GM18502 (cell line): ENCODE data around the gene CRHR2.

Experiments
- ATAC-seq: cut with Tn5 transposase; IDR thresholded peaks from one replicate; pipeline ENCODE4 v1.9.1; 2021; ENCODE audit warnings: mild to moderate bottlenecking; ENCODE audit not compliant: unreplicated experiment, poor library complexity

Gene CRHR2

DNA sequence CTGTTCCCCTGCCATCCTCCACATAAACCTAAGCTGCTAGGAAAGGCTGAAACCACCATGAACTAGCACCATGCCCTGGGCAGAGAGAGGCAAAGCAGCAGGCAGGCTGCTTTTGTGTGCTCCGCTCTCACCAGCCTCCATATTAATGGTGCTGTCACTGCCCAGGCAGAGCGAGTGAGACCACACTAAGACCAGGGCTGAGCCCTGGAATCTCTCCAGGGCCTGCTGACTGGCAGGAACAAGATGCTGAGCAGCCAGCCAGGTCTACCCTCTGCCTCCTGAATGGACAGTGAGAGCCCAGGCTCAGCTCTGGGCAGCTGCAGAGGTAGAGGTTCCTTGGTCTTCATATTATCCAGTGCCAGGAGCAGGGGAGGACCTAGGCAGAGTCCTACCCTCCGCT lies 1.6 kb upstream of the CRHR2 start:
- ATAC-seq, result no peak

- ATAC-seq, result no peak
Measured at GRCh38 chr7:30683306-30683705, 1.1 kb upstream of the CRHR2 start.

DNA sequence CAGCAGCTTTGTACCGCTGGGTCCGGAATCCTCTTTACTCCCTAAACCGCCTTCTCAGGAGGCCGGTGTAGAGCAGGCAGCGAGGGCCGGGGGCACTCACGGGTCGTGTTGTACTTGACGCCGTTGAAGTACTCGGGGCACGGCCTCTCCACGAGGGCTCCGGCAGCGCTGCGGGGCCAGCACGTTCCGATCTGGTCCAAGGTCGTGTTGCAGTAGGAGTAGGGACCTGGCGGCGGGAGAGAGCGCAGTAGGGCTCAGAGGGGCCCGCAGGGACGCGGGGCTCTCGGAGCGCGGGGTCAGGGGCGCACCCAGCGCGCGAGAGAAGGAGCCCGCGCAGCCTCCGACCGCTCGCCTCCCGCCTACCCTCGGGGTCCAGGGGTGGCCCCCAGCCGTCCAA lies 443 bp downstream of the CRHR2 start:
- ATAC-seq, result no peak

- no peak for ATAC-seq
Measured at GRCh38 chr7:30681331-30681797, 892 bp downstream of the CRHR2 start.

- no peak for ATAC-seq
Measured at GRCh38 chr7:30679664-30680063, 2.6 kb downstream of the CRHR2 start.

DNA sequence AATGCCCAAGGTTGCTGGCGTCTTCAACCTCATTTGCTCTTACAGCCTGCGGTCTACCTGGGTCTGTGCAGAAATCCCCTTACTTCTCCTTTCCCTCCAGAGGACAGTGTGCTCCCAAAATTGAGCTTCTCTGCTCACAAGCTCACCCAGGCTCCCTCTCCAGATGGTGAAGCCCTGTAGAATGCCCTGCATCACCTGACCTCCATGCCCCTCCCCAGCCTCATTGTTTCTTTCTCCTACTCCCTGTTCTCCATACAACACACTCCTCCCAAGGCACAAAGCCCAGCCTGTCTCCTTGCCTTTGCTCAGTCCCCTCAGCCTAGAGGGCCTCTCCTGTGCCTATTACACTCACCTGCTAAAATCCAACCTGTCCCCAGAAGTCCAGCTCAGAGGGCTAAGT lies 3.5 kb downstream of the CRHR2 start:
- ATAC-seq, result no peak

GRCh38 chr7:30674876-30675275 lies 7.4 kb downstream of the CRHR2 start:
- ATAC-seq, result no peak

GRCh38 chr7:30674420-30674819 lies 7.8 kb downstream of the CRHR2 start:
- ATAC-seq, result no peak

- ATAC-seq, result no peak
Measured at GRCh38 chr7:30671793-30672465, 10.3 kb downstream of the CRHR2 start.

DNA sequence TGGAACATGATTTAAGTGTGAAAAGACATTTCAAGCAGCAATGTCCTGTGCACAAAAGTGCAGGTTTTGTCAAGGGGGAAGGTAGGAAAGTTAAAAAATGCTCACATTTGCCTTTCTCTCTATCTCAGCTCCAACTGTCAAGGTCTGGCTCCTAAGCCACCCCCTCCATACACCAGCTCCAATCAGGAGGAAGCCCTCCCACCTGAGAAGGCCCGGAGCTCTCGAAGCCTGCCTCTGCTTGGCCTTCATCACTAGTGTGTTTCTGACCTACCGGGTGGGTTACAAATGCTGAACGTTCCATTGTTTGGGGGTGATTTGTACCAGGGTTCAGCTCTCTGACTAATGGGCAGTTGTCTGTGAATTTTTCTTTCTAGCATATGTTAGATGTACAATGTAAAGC lies 14.2 kb downstream of the CRHR2 start:
- ATAC-seq, result no peak

GRCh38 chr7:30667172-30667571 lies 15.1 kb downstream of the CRHR2 start:
- ATAC-seq, result no peak

- ATAC-seq, result no peak
Measured at GRCh38 chr7:30665449-30665848, 16.8 kb downstream of the CRHR2 start.

GRCh38 chr7:30665043-30665442 lies 17.2 kb downstream of the CRHR2 start:
- no peak for ATAC-seq

- no peak for ATAC-seq
Measured at GRCh38 chr7:30664184-30664885, 17.9 kb downstream of the CRHR2 start.

DNA sequence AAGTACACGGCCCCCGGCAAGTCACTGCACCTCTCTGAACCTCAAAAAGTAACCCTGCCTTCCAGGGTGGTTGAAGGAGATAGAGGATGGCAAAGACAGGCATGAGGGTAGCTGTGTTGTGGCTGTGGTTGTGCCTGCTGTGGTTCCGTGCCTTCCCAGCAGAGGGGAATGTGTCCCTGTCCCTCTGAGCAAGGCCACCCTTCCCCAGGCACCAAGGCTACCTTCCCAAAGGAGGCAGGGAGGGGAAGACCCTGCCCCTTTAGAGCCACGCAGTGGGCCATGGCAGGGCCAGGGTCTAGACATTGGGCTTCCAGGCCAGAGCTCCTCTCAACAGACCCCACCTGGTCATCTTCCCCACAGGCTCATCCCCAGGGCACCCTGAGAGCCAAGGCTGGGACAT lies 18.8 kb downstream of the CRHR2 start:
- ATAC-seq, result no peak

GRCh38 chr7:30662431-30662939 lies 19.8 kb downstream of the CRHR2 start:
- ATAC-seq, result no peak

- ATAC-seq, result no peak
Measured at GRCh38 chr7:30661926-30662325, 20.3 kb downstream of the CRHR2 start.

DNA sequence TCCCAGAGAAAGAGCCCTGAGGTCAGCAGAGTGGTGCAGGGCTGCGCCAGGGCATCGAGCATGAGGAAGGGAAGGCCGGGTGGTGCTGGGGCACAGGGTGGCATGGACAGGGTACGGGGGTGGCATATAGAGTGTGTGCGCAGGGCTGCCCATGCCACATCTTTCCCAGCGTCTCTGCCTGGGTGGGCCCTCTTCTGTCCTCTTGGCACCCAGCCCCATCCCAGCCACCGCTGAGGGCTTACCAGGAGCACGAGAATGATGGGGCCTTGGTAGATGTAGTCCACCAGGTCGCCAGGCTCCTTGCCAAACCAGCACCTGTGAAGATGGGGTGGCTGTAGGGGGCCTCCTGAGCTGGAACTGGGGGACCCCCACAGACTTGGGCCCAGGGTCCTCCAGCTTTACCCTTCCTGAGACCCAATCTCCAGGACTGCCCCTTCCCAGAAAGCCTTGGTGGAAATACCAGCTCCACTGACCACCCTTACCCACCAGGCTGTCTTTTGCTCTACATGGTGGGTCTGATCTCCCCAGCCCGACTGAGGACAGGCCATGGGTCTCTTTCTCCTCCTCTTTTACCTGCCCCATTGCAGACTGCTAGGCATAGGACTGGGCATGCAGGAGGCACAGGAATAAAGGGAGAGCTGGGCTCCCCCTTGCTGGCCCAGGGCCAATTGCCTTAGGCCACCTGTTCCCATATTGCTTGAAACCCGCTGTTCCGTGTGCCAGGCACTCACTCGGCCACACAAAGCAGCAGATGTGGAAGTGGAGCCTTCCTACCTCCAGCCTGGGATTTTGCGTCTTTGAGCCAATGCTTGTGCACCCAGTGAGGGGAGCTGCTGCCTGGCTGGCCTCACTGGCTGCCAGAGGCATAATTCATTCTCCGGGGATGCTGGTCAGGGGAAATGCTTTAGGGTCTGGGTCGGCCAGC lies 21.7 kb downstream of the CRHR2 start:
- ATAC-seq, result no peak

GRCh38 chr7:30659312-30659711 lies 22.9 kb downstream of the CRHR2 start:
- ATAC-seq, result no peak

- ATAC-seq, result no peak
Measured at GRCh38 chr7:30658479-30659074, 23.7 kb downstream of the CRHR2 start.
